Activated CD8-positive, alpha-beta T cell treated with anti-CD3 and anti-CD28 coated beads for 36 hours (primary cell): ENCODE results near the gene CWH43. TPM values are rescaled to one million over a fixed set of nuclear protein-coding genes. Genes with fewer than 3 reads are reported as not detected.
A peak's percentile ranks its signal among the peaks of the same experiment; 100 is the strongest.

Source experiments
- ATAC-seq: fragments of 200-7000 bp; cut with Tn5 transposase; one replicate; pipeline ENCODE4 v1.10.0; 2021; ENCODE audit warnings: mild to moderate bottlenecking, moderate library complexity
- CTCF ChIA-PET: fragments of 350-600 bp; sonication (Branson Sonifier 250); formaldehyde crosslinking; loops from one replicate; lab custom pipeline; 2021; ENCODE audit warnings: antibody characterized with exemption; lab: Charles Lee
- POLR2A ChIA-PET: fragments of 350-600 bp; sonication (Branson Sonifier 250); formaldehyde crosslinking; loops from one replicate; lab custom pipeline; 2021; ENCODE audit warnings: antibody characterized with exemption; lab: Charles Lee
- DNase-seq: peaks from one replicate; pipeline ENCODE4 v3.0.0-alpha.2; 2020
- H3K27ac Mint-ChIP-seq: one replicate; pipeline ENCODE4 v1.8.0; 2021; ENCODE audit warnings: mild to moderate bottlenecking, mixed read lengths
- H3K27me3 Mint-ChIP-seq: one replicate; pipeline ENCODE4 v1.8.0; 2021; ENCODE audit warnings: mixed read lengths
- H3K36me3 Mint-ChIP-seq: one replicate; pipeline ENCODE4 v1.8.0; 2021; ENCODE audit warnings: low read depth, mixed read lengths
- H3K4me1 Mint-ChIP-seq: one replicate; pipeline ENCODE4 v1.8.0; 2021; ENCODE audit warnings: low read depth, mixed read lengths
- H3K4me3 Mint-ChIP-seq: one replicate; pipeline ENCODE4 v1.8.0; 2021; ENCODE audit warnings: mild to moderate bottlenecking, moderate library complexity, mixed read lengths
- H3K9me3 Mint-ChIP-seq: one replicate; pipeline ENCODE4 v1.8.0; 2021; ENCODE audit warnings: mixed read lengths
- intact Hi-C: fragments of 100-400 bp; cut with micrococcal nuclease; formaldehyde crosslinking; loops from one replicate; pipeline ENCODE4 v1.10.0; 2022
- total RNA-seq, 2 experiments: library from RNA; stranded (reverse); gene quantifications; one replicate each; pipeline ENCODE4 v1.2.3, GENCODE V29; 2021
- TF ChIP-seq, protein P1 (sequence below): fragments of 200-600 bp; IDR thresholded peaks from one replicate; pipeline ENCODE4 v1.8.0; 2022; ENCODE audit warnings: antibody characterized with exemption, mild to moderate bottlenecking

Gene CWH43
- total RNA-seq, 2 experiments from 2014 or later: not detected

DNA sequence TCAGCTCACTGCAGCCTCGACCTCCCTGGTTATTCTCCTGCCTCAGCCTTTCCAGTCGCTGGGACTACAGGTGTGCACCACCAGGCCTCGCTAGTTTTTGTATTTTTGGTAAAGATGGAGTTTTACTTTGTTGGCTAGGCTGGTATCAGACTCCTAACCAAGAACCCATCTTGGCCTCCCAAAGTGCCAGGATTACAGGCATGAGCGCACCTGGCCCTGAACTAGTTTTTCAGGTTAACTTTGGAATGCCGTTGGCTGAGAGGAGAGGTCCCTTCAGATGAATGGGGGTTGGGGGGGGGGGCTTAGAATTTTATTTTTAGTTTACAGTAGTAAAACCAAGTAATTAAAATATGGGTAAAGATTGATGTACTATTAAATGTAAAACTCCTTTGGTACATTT is 23.4 kb upstream of the CWH43 start:
- POLR2A ChIA-PET: no interaction called here
- H3K27ac Mint-ChIP-seq: no peak overlapping the region
- ATAC-seq (no peak), DNase-seq (no peak)
- H3K4me1 Mint-ChIP-seq: peaks cover 2% of the 10 kb centered on the region
- no peaks in the 10 kb centered on the region for H3K36me3 Mint-ChIP-seq
- CTCF ChIA-PET: interaction anchor here (0.6 to 1.7 kb wide), 22 partner anchors 11 to 463 kb away, joined by 3 to 15 read pairs (median 3); partner anchors contain the start of gene OCIAD2
- H3K27me3 Mint-ChIP-seq: no peaks in the 10 kb centered on the region
- no peak overlapping the region for H3K4me3 Mint-ChIP-seq
- intact Hi-C loops: loop anchor here (2.0 kb wide), 1 partner anchor 384 kb away; no protein-coding TSS in a partner anchor
- TF ChIP-seq, protein P1, sequence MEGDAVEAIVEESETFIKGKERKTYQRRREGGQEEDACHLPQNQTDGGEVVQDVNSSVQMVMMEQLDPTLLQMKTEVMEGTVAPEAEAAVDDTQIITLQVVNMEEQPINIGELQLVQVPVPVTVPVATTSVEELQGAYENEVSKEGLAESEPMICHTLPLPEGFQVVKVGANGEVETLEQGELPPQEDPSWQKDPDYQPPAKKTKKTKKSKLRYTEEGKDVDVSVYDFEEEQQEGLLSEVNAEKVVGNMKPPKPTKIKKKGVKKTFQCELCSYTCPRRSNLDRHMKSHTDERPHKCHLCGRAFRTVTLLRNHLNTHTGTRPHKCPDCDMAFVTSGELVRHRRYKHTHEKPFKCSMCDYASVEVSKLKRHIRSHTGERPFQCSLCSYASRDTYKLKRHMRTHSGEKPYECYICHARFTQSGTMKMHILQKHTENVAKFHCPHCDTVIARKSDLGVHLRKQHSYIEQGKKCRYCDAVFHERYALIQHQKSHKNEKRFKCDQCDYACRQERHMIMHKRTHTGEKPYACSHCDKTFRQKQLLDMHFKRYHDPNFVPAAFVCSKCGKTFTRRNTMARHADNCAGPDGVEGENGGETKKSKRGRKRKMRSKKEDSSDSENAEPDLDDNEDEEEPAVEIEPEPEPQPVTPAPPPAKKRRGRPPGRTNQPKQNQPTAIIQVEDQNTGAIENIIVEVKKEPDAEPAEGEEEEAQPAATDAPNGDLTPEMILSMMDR: no peak
- no peaks in the 10 kb centered on the region for H3K9me3 Mint-ChIP-seq

DNA sequence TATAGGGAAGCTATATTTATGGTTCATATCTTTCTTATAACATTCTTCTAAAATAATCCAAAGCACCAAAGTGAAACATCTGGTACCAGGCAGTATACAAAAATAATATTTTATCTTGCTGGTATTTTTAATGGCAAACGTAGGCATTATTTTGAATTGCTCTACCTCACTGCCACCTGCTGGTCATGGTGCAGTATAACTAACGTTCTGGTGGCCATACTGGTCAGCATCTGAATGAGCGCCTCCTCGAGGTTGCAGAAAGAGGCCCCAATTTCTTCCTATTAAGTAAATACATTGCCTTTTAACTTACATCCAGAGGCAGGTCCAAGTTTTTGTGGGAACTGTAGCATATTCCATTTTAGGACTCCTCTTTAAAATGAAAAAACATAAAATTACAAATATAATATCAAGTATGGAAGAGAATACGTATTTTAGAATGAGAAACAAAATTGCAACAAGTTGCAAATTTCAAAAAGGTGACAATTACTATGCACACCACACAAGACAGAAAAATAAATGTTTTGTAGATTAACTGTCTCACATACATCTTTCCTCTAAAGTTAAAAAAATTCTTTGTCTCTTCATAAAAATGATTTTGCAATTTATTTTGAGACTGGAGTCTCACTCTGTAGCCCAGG is 22.9 kb upstream of the CWH43 start:
- ATAC-seq (peak; percentile 95), DNase-seq (peak; percentile 80)
- TF ChIP-seq, protein P1: peak; percentile 98
- POLR2A ChIA-PET: no interaction called here
- no peaks in the 10 kb centered on the region for H3K4me1 Mint-ChIP-seq
- H3K9me3 Mint-ChIP-seq: no peaks in the 10 kb centered on the region
- H3K36me3 Mint-ChIP-seq: no peaks in the 10 kb centered on the region
- H3K27ac Mint-ChIP-seq: no peak overlapping the region
- H3K4me3 Mint-ChIP-seq: no peak overlapping the region
- no peaks in the 10 kb centered on the region for H3K27me3 Mint-ChIP-seq
- CTCF ChIA-PET: interaction anchor here (0.6 to 1.7 kb wide), 23 partner anchors 10 to 463 kb away, joined by 3 to 15 read pairs (median 3); partner anchors contain the start of gene OCIAD2
- intact Hi-C loops: loop anchor here (2.0 kb wide), 1 partner anchor 384 kb away; no protein-coding TSS in a partner anchor

DNA sequence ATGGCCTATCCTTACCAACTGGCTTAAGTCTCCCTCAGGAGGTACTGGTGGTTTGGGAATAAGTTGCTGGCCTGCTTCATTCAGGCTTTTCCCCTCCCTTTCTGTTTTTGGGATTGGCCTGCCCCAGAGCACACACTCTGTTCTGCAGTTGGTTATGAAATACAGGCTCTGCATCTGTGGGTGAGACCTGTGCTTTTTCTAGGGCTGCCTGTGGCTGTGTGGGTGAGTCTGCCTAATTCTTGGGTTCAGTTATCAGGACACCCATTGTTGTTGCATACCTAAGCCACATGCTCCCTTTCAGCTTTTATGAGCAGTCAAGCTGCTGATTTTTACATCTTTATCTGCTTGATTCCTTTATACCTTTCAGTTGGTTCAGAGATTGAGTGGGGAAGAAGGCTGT is 19.0 kb upstream of the CWH43 start:
- POLR2A ChIA-PET: no interaction called here
- ATAC-seq (no peak), DNase-seq (no peak)
- intact Hi-C loops: no loop called here
- H3K4me1 Mint-ChIP-seq: no peaks in the 10 kb centered on the region
- no peak overlapping the region for H3K4me3 Mint-ChIP-seq
- no peaks in the 10 kb centered on the region for H3K9me3 Mint-ChIP-seq
- TF ChIP-seq, protein P1: no peak
- no peaks in the 10 kb centered on the region for H3K36me3 Mint-ChIP-seq
- no peaks in the 10 kb centered on the region for H3K27me3 Mint-ChIP-seq
- no peak overlapping the region for H3K27ac Mint-ChIP-seq
- CTCF ChIA-PET: no interaction called here

DNA sequence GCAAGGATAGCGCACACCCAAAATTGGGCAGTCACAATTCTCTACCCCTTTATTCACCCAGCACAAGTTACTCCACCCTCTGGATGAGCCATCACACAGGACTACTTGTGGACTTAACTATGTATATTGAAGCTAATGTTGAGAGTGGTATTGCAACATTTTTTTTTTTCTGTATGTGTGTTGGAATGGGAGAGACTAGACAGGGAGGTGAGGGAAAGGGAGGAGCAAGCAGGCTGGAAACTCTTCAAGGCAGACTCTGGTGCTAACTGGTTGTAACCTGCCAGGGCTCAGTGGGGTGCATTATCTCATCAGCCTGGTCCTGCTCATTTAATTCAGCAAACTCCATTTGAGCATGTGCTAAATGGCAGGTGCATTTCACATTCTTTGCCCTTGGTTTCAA is 18.4 kb upstream of the CWH43 start:
- H3K36me3 Mint-ChIP-seq: no peaks in the 10 kb centered on the region
- H3K4me1 Mint-ChIP-seq: no peaks in the 10 kb centered on the region
- TF ChIP-seq, protein P1: no peak
- DNase-seq (no peak), ATAC-seq (no peak)
- POLR2A ChIA-PET: no interaction called here
- no peak overlapping the region for H3K27ac Mint-ChIP-seq
- CTCF ChIA-PET: no interaction called here
- H3K4me3 Mint-ChIP-seq: no peak overlapping the region
- H3K27me3 Mint-ChIP-seq: no peaks in the 10 kb centered on the region
- H3K9me3 Mint-ChIP-seq: no peaks in the 10 kb centered on the region
- intact Hi-C loops: no loop called here

DNA sequence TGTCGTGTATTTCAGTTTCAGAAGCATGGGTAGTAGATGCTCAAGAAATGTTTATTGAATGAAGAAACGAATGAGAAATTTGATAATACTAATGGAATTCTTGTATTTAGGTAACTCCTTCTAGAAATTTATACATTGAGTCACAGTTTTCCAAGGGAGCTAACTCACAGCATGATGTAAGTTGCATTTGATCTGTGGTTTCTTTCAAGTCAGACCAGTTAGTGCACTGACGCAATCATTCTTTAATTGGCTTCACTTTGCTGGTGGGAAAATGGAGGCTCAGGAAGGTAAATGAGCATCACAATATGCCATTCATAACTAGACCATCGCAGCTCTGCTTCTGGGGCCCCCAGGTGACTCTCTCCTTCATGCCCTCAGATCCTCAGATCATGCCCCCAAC is 17.3 kb upstream of the CWH43 start:
- DNase-seq: no peak
- ChIA-PET POLR2A (no interaction called here), CTCF (no interaction called here)
- Mint-ChIP-seq H3K36me3 (no peaks in the 10 kb centered on the region), H3K27me3 (no peaks in the 10 kb centered on the region), H3K4me3 (no peak overlapping the region), H3K9me3 (no peaks in the 10 kb centered on the region), H3K27ac (no peak overlapping the region), H3K4me1 (no peaks in the 10 kb centered on the region)
- ATAC-seq: no peak
- TF ChIP-seq, protein P1: no peak
- intact Hi-C loops: no loop called here
